PC-9 (cell line): ENCODE measurements around the gene FHAD1.

Experiments
- EZH2 ChIP-seq: fragments of 200-600 bp; sonication (generic); IDR thresholded peaks from 2 replicates; pipeline ENCODE4 v1.8.0; 2017; ENCODE audit warnings: antibody characterized with exemption, low read depth
- TF ChIP-seq, protein P1 (sequence below): fragments of 200-600 bp; sonication (generic); conservative IDR thresholded peaks from 2 replicates; pipeline ENCODE4 v1.6.1; 2017; ENCODE audit warnings: mixed run types, antibody characterized with exemption, mild to moderate bottlenecking, moderate library complexity

DNA sequence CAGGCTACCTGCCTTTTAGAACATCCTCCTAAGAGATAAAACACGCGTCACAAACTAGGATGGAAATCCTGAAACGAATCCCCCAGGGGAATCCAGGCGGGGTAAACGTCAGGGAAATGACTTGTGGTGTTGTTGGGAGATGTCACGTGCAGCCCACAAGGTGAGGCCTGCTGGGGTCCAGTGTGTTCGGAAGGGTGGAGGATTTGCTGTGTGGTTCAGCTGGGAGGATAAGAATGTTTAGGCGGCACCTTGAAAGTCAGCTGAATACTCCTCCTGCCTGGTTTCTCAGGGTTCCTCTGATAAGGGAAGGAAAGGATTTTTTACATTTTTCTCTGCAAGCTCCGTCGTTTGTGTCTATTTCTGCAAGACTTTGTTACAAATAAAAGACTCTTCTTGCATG is 88.0 kb downstream of the FHAD1 start:
- TF ChIP-seq, protein P1, sequence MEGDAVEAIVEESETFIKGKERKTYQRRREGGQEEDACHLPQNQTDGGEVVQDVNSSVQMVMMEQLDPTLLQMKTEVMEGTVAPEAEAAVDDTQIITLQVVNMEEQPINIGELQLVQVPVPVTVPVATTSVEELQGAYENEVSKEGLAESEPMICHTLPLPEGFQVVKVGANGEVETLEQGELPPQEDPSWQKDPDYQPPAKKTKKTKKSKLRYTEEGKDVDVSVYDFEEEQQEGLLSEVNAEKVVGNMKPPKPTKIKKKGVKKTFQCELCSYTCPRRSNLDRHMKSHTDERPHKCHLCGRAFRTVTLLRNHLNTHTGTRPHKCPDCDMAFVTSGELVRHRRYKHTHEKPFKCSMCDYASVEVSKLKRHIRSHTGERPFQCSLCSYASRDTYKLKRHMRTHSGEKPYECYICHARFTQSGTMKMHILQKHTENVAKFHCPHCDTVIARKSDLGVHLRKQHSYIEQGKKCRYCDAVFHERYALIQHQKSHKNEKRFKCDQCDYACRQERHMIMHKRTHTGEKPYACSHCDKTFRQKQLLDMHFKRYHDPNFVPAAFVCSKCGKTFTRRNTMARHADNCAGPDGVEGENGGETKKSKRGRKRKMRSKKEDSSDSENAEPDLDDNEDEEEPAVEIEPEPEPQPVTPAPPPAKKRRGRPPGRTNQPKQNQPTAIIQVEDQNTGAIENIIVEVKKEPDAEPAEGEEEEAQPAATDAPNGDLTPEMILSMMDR: no peak
- no peak for TF ChIP-seq EZH2
